Left ventricle myocardium superior (tissue), 1 donor: Measurements from ENCODE around the gene TRAM1L1. TPM values are rescaled to one million over a fixed set of nuclear protein-coding genes. Genes with fewer than 3 reads are reported as not detected.

Source experiments
- ATAC-seq: fragments of 200-7000 bp; cut with Tn5 transposase; one replicate; pipeline ENCODE4 v1.9.1; 2020; ENCODE audit warnings: mild to moderate bottlenecking, moderate library complexity
- DNase-seq: peaks from one replicate; pipeline ENCODE4 v3.0.0-alpha.2; 2020
- intact Hi-C: fragments of 100-400 bp; cut with micrococcal nuclease; formaldehyde crosslinking; loops from one replicate; pipeline ENCODE4 v1.11.0; 2022
- long read RNA-seq: library from polyadenylated mRNA; unstranded; transcript quantifications from one replicate; pipeline ENCODE4 v2.0.0, GENCODE V29; 2021
- total RNA-seq: library from RNA; stranded (reverse); fragmentation: NEBNext Ultra II Directional; extraction: Animal tissue kit (Norgen Biotek cat#: 25700); gene quantifications from one replicate; pipeline ENCODE4 v1.2.1, GENCODE V29; 2021
- donor health status: DM: no; HTN: yes; CAD: no; lungs with severe emphysema.

TRAM1L1 gene
- 0.45 TPM for total RNA-seq
- long read RNA-seq, partial matches to known transcripts = 0 of 1 reads
- long read RNA-seq, other reads (novel, unspliced or antisense) = 0 of 1 reads

DNA sequence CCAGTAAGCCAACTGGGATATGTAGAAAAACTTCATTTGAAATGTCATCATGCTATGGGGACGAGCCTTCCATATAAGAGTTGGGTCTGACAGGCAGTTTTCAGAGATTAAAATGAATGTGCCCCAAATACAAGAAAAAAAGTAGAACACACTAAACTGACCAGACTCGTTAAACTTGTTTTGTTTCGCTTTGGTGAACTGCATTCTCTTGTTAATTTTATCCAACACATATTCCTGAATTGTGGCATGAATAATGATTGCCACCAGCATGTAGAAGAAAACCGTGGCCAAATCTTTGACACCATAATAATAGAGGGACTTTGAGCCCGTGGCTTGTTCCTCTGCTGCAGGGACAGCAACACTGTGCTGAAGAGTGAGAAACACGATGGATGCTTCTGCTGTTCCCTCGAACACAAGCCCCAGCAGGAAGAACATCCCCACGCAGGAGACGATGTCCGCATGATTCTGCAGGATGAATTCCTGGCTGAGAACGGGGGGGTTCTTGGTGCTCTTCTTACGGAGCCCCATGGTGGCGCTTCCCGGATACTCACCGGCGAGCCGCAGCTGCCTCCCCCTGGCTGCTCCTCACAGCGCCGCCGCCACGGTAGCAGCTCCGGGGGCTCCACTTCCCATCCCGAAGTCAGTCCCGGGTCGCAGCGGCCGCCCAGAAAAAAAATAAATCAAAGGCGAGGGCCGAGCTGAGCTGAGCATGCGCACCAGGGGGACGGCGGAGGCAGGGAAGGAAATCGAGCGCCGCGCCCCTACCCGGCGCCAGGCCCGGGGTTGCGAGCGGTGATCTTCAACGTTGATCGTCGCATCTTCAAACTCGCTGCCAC, at the start of gene TRAM1L1:
TRAM1L1 (minus strand) TSS at position 711 of the 836 bp plus-strand sequence; CDS start at position 528, 183 bp downstream.
- ATAC-seq = peak; percentile 85
- intact Hi-C loops = no loop called here
- peak; percentile 72 for DNase-seq

GRCh38 chr4:117134386-117134785, 49.0 kb upstream of the TRAM1L1 start:
- ATAC-seq (no peak), DNase-seq (no peak)
- intact Hi-C loops = no loop called here

DNA sequence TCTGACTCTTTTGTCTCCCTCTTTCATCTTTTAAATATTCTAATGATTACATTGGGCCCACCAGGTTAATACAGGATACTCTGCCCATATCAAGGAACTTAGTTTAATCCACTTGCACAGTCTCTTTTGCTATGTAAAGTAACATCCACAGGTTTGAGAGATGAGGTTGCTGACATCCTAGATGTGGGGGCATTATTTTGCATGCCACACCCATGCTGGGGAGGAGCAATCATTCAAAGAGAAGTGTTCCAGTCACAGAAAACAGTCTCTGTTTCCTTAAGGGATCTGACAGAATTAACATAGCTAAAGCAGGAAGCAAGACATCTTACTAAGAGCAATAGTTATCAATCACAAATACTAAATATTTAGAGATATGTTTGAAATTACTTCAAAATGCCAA, 11.5 kb upstream of the TRAM1L1 start:
- ATAC-seq (no peak), DNase-seq (no peak)
- intact Hi-C loops = no loop called here

- DNase-seq (no peak), ATAC-seq (no peak)
- intact Hi-C loops = no loop called here
Measured at GRCh38 chr4:117096462-117096861, 11.1 kb upstream of the TRAM1L1 start.

- ATAC-seq = no peak
- intact Hi-C loops = no loop called here
- no peak for DNase-seq
Measured at GRCh38 chr4:117093571-117093970, 8.2 kb upstream of the TRAM1L1 start.

DNA sequence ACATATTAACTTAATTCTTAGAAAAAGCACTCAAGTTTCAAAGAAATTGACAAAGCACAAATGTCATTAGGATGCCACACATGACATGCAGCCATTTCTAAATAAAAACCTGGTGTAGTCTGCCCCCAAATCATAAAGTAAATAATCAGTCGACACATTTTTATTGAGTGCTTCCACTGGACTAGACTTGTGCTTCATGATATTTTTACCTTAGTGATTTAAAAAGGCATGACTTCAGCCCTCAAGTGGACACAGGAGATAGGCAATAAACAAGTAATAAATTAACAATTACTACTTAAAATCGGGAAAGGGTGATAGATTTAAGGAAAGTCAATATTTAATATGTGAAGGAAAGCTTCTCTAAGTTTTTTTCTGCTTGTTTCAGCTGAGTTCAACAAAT, 7.6 kb downstream of the TRAM1L1 start:
- no peak for DNase-seq
- no peak for ATAC-seq
- intact Hi-C loops = no loop called here

DNA sequence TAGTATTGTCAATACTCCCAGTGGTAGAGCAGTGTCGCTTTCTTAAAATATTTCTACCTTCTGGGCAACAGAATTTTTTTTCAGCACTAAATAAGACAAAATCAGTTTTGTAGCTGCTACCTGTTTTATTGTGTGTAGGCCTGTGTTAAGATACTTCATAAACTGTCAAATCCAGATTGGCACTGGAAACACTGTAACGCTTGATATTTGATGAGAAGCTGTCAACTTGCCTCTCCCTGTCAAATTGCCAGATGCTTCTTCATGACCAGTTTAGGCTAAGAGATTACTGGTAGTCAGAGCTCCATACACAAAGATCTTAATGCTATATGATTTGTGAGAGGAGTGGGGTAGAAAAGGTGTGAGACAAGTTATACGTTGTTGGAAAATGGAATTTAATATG, 17.3 kb downstream of the TRAM1L1 start:
- no peak for ATAC-seq
- intact Hi-C loops = no loop called here

DNA sequence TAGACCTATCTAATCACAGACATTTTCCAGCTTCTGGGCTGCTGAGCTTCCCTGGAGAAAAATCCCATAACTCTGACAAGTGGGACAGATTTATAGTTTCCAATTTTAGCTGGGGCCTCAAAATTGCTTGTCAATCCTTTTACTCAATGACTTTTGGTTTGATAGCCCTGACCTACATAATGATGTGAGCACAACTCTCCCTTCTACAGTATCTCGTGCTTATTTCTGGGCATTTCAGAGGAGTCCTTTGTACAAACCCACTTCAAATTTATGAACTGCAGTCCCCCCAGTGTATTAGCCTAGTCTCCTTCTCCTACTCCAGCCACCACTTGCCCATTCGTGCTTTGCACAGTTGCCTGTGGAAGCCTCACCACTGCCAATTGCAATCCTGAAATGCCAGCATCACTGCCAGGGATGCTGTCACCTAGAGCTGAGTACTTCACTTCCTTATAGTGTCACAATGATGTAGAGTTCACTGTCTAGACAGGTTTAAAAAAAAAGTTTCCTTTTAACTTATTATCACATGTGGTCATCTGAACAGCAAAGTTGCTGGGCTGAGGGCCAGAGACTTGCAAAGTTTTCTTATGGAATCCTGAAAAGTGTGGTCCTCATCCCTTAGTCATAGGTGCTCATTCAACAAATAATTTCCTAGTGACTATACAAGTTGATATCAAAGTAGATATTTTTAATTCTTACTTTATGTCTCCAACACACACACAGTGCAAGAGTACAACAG, 21.2 kb downstream of the TRAM1L1 start:
- intact Hi-C loops = no loop called here
- no peak for ATAC-seq
- DNase-seq = no peak

More for the DNA sequence above, 17.3 kb downstream of the TRAM1L1 start:
- DNase-seq = no peak

GRCh38 chr4:117042962-117043361, 42.4 kb downstream of the TRAM1L1 start:
- DNase-seq (no peak), ATAC-seq (no peak)
- intact Hi-C loops = no loop called here
